Brain microvascular endothelial cell (primary cell): ENCODE measurements around the gene APOBEC4.
A peak's percentile ranks its signal among the peaks of the same experiment; 100 is the strongest.

Experiments
- DNase-seq: peaks from one replicate; pipeline ENCODE4 v3.0.0-alpha.2; 2020
- H3K27ac ChIP-seq: fragments of 250-450 bp; sonication (Bioruptor Pico); 2 replicates; pipeline ENCODE4 v1.5.1; 2020; ENCODE audit warnings: mild to moderate bottlenecking, moderate library complexity
- H3K27me3 ChIP-seq: fragments of 250-450 bp; sonication (Bioruptor Pico); replicated peaks from 2 replicates; pipeline ENCODE4 v1.5.1; 2020; ENCODE audit warnings: mild to moderate bottlenecking
- H3K36me3 ChIP-seq: fragments of 250-450 bp; sonication (Bioruptor Pico); replicated peaks from 2 replicates; pipeline ENCODE4 v1.5.1; 2020; ENCODE audit warnings: mild to moderate bottlenecking
- H3K4me3 ChIP-seq: 2 replicates; pipeline ENCODE4 v1.5.1; 2011; ENCODE audit warnings: low read depth, mild to moderate bottlenecking, control low read depth, low read length, moderate library complexity
- in situ Hi-C: cut with HindIII; loops from 2 replicates; pipeline ENCODE4 v1.10.0; 2017; ENCODE audit warnings: low sequenced_read_pairs, low pct_ligation_motif_present
- TF ChIP-seq, protein P1 (sequence below): IDR thresholded peaks from 2 replicates; pipeline ENCODE4 v1.5.1; 2011; ENCODE audit warnings: low read depth, mild to moderate bottlenecking, moderate library complexity, low read length, control low read depth, inconsistent platforms; ENCODE audit errors: missing control alignments

APOBEC4 gene, protein sequence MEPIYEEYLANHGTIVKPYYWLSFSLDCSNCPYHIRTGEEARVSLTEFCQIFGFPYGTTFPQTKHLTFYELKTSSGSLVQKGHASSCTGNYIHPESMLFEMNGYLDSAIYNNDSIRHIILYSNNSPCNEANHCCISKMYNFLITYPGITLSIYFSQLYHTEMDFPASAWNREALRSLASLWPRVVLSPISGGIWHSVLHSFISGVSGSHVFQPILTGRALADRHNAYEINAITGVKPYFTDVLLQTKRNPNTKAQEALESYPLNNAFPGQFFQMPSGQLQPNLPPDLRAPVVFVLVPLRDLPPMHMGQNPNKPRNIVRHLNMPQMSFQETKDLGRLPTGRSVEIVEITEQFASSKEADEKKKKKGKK

DNA sequence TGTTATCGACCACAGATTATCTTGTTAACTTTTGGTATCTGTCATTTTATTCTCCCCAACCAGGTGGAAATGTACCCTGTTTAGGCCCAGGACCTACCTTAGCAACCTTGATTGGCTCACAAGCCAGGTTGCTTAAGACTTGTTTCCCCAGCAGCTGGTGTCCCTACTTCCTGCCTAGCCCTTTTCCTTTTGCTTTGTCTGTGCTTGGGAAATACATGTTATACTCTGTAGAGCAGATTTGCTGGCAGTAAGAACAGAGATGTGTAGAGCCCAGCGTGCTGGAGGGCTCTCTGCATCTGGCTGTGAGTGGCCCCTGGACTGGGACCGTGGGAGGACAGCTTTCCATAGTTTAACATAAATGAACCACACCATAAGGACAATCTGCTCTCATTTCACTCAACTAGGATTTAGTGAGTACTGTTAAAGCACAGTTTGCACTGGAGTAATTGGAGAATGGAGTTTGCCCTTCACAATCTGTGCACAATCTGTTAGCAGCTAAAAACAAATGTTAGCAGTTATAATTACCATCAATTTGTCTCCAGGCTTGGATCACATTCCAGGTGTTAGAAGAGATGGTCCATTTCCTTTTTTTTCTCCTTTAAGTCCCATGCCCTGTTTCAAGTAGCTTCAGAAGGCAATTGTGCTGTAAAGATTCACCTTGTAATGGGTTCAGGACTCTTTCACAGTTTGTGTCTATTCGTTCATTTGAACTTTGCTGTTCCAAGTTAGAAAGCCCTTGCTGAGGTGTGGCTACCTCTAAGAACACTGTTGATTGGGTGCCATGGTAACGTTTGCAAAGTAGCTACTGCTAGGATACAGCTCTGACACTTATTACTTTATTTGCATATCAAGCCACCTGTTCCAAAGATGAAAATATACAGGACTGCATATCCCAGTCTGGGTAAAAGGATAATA is at the start of gene APOBEC4:
APOBEC4 (minus strand) TSS at position 770 of the 915 bp plus-strand sequence. CDS start 4,535 bp downstream, outside the sequence.
- Histone ChIP-seq H3K27me3 (no peaks in the 10 kb centered on the region), H3K4me3 (no peak within 1 kb of the TSS), H3K36me3 (no peaks in the 10 kb centered on the region), H3K27ac (no peak within 1 kb of the TSS)
- TF ChIP-seq, protein P1, sequence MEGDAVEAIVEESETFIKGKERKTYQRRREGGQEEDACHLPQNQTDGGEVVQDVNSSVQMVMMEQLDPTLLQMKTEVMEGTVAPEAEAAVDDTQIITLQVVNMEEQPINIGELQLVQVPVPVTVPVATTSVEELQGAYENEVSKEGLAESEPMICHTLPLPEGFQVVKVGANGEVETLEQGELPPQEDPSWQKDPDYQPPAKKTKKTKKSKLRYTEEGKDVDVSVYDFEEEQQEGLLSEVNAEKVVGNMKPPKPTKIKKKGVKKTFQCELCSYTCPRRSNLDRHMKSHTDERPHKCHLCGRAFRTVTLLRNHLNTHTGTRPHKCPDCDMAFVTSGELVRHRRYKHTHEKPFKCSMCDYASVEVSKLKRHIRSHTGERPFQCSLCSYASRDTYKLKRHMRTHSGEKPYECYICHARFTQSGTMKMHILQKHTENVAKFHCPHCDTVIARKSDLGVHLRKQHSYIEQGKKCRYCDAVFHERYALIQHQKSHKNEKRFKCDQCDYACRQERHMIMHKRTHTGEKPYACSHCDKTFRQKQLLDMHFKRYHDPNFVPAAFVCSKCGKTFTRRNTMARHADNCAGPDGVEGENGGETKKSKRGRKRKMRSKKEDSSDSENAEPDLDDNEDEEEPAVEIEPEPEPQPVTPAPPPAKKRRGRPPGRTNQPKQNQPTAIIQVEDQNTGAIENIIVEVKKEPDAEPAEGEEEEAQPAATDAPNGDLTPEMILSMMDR, result no peak
- in situ Hi-C loops, result no loop called here
- DNase-seq, result no peak

DNA sequence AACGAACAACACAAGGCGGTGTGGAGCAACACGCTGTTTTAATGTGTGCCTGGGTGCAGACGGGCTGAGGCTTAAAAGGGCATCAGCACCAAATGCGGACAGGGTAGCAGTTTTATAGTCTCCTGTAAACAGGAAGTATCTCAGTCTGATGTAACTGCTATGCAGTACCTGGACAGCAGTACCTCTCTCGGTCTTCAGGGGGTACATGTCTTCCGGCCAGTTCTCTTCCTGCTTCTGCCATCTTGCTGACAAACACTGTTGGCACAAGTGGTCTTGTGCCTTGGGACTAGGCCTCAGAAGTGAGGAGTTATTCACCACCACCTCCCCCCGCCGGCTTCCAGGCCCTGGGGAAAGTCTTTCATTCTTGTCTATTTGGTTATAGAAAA is 49.7 kb upstream of the APOBEC4 start:
- DNase-seq, result no peak

DNA sequence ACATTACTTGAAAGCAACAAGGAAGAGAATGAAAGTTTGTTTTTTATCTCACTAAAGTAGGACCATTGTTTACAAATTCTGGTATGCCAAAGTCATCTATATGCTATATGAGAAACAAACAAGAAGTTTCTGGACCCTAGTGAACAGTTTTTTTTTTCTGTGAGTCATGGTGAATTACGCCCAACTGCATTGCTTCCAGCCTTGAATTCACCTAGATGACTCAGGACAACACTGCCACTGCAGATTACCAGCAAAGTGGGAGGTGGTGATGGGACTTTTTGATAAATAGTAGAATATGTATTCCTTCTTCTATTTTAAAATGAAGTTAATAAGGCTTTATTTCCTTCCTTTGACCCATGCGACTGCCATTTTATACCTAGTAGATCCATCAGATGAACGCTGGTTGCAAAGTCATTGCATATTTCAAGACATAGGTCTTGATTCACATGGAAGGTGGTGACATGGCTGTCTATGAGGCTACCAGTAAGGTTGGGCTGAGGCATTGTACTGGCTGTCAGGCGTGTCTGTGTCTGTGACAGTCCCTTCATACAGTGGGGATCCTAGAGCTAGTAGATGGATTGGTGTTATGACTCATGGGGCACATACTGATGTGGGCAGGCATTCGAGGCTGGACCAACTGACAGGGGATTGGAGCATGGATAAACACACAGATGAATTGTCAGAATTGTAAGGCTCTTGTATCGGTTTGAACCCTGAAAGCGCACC is 49.1 kb upstream of the APOBEC4 start:
- in situ Hi-C loops, result no loop called here
- H3K27ac ChIP-seq, result no peak overlapping the region
- H3K27me3 ChIP-seq, result no peaks in the 10 kb centered on the region
- H3K4me3 ChIP-seq, result no peak overlapping the region
- no peak for DNase-seq
- TF ChIP-seq, protein P1, result no peak
- no peaks in the 10 kb centered on the region for H3K36me3 ChIP-seq

More for the DNA sequence above, 49.7 kb upstream of the APOBEC4 start:
- no peak overlapping the region for H3K4me3 ChIP-seq
- no peak overlapping the region for H3K27ac ChIP-seq
- in situ Hi-C loops, result no loop called here
- no peaks in the 10 kb centered on the region for H3K27me3 ChIP-seq
- no peaks in the 10 kb centered on the region for H3K36me3 ChIP-seq
- TF ChIP-seq, protein P1, result no peak

DNA sequence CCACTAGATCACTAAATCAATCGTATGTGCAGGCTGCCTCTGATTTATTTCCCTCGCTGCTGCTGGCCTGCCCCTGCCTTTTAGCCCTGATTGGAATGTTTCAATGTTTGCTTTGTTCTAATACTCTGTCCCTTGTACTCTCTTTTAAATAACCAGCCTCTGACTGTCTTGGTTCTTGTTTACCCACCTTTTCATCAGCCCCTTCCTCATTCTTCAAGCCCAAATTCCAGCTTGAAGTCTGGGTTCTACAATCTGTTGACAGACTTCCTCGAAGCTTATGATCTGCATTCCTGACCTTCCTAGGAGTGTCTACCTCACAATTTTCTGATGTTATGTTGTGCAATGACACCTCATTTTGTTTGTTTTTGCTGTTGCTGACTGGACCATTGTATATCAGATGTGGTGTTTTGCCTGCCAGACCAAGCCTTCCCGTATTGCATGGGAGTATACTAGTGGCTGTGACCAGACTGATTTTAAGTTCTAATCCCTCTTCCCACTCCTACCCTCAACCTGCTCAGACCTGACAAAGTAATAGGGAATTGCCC is 46.6 kb upstream of the APOBEC4 start:
- DNase-seq, result peak; percentile 14
- H3K4me3 ChIP-seq, result no peak overlapping the region
- in situ Hi-C loops, result no loop called here
- TF ChIP-seq, protein P1, result no peak
- H3K27ac ChIP-seq, result no peak overlapping the region
- no peaks in the 10 kb centered on the region for H3K36me3 ChIP-seq
- no peaks in the 10 kb centered on the region for H3K27me3 ChIP-seq

DNA sequence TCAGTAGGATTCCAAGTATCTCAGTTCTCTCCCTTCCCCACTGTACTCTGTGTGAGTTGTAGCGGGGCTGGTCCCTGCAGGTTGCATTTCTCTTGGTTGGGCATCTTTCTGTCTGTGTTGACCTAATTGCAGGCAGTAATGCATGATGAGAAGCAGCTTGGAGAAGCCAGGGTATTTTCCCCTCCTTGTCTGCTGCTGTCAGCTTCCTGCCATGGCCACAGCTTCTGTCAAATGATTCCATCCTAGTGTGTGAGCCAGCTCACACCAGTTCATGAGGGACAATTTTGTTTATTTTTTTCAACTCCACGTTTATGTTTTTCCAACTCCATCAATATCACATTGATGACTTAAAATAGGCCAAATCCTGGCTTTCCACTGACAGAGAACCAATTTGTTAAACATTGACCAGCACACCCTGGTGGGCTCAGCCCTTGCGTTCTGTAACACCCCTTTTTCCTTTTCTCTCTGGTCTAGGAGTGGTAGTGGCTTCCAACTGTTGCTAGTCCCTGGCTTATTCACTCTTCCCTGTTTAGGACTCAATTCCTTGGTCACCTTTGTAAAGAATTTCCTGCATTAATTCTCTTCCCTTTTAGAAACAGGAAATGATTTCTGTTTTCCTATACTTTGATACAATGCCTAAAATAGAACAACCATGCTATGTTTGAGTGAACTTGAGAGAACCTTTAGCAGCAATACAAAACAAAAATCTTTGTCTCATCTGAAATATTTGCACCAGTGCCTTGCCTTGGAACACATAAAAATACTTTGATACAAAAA is 44.9 kb upstream of the APOBEC4 start:
- H3K27me3 ChIP-seq, result no peaks in the 10 kb centered on the region
- H3K4me3 ChIP-seq, result no peak overlapping the region
- no peaks in the 10 kb centered on the region for H3K36me3 ChIP-seq
- TF ChIP-seq, protein P1, result no peak
- in situ Hi-C loops, result no loop called here
- DNase-seq, result no peak
- no peak overlapping the region for H3K27ac ChIP-seq
